Transverse colon (tissue), 4 donors: ENCODE measurements around the gene DIP2A. TPM values are rescaled to one million over a fixed set of nuclear protein-coding genes. Genes with fewer than 3 reads are reported as not detected.

Experiments
- DNase-seq: peaks from one replicate; pipeline ENCODE4 v3.0.0-alpha.2; 2019
- H3K27ac ChIP-seq, 4 donors: fragments of 200-600 bp; sonication (generic); 2 replicates each; pipeline ENCODE4 v1.5.1; 2016 to 2018; ENCODE audit warnings: inconsistent platforms in 4 of 4
- H3K27me3 ChIP-seq: fragments of 200-600 bp; sonication (generic); 2 replicates; pipeline ENCODE4 v1.5.1; 2017; ENCODE audit warnings: inconsistent platforms
- H3K36me3 ChIP-seq, 4 donors: fragments of 200-600 bp; sonication (generic); 2 replicates each; pipeline ENCODE4 v1.5.1; 2017 to 2019; ENCODE audit warnings: inconsistent platforms in 4 of 4
- H3K4me1 ChIP-seq, 4 donors: fragments of 200-600 bp; sonication (generic); 2 replicates each; pipeline ENCODE4 v1.5.1; 2017 to 2020; ENCODE audit warnings: inconsistent platforms in 4 of 4
- H3K4me3 ChIP-seq, 4 donors: fragments of 200-600 bp; sonication (generic); 1 replicate in 1 of 4; 2 replicates in 3 of 4; pipeline versions ENCODE4 v1.5.1 to v1.6.1; 2017 to 2019; ENCODE audit warnings: inconsistent platforms in 4 of 4
- H3K9me3 ChIP-seq, 2 donors: fragments of 200-600 bp; sonication (generic); 2 replicates each; pipeline ENCODE4 v1.5.1; 2017 to 2019; ENCODE audit warnings: inconsistent platforms in 2 of 2
- CTCF ChIP-seq, 5 experiments: fragments of 200-600 bp in 3 of 5; fragments of 450-650 bp in 2 of 5; sonication (generic) in 3 of 5; IDR thresholded peaks; 1 replicate in 2 of 5; 2 replicates in 3 of 5; pipeline ENCODE4 v1.5.1; 2016 to 2017; ENCODE audit warnings: antibody characterized with exemption in 5 of 5, inconsistent platforms in 3 of 5, mild to moderate bottlenecking in 2 of 5, moderate library complexity in 1 of 5
- EP300 ChIP-seq: sonication (generic); formaldehyde crosslinking; IDR thresholded peaks from one replicate; pipeline ENCODE4 v1.6.1; 2017; ENCODE audit warnings: antibody characterized with exemption, low read depth
- POLR2A ChIP-seq: fragments of 450-650 bp; IDR thresholded peaks from one replicate; pipeline ENCODE4 v1.6.1; 2016; ENCODE audit warnings: antibody characterized with exemption, mild to moderate bottlenecking, moderate library complexity
- POLR2AphosphoS5 ChIP-seq, 3 donors: sonication (generic); formaldehyde crosslinking; IDR thresholded peaks; one replicate each; pipeline ENCODE4 v1.6.1; 2016; ENCODE audit warnings: antibody characterized with exemption in 3 of 3
- WGBS, 2 donors: methylation state at CpG; one replicate each; pipeline ENCODE4 v1.1.5; 2018; ENCODE audit warnings: low coverage in 1 of 2; 5-methylcytosine and 5-hydroxymethylcytosine counted together
- in situ Hi-C, 4 donors: fragments of 200-750 bp; cut with MboI; loops; one replicate each; pipeline versions ENCODE4 v1.15.0 to v1.15.1; 2017; ENCODE audit warnings: low sequenced_read_pairs in 3 of 4, low pct_ligation_motif_present in 1 of 4, low pct_unique_long_range_greater_than_20kb in 1 of 4
- intact Hi-C: fragments of 100-400 bp; cut with DNase I; formaldehyde crosslinking; loops from one replicate; pipeline ENCODE4 v1.15.1; 2023; ENCODE audit warnings: low total_unique reads
- total RNA-seq, 4 donors: library from RNA; depleted of rRNA; stranded (reverse); fragments of >200 nt; gene quantifications; one replicate each; pipeline ENCODE4 v1.1.0, GENCODE V29; 2016

The DIP2A gene
- total RNA-seq, 4 donors from 2014 or later = 68.8 to 121 (median 92.9) TPM

GRCh38 chr21:46474382-46474781, 15.7 kb downstream of the DIP2A start:
- in situ Hi-C loops = no loop called here
- TF ChIP-seq CTCF (IDR thresholded peaks at IDR 0.05) (no peak), POLR2A (no peak), POLR2AphosphoS5 (IDR thresholded peaks at IDR 0.05) (no peak), EP300 (no peak)
- 88 to 100% methylated on average over 1 to 2 of the region's 2 CpGs for WGBS, 2 donors

GRCh38 chr21:46475296-46475695, 16.6 kb downstream of the DIP2A start:
- Histone ChIP-seq H3K27me3 (no peaks in the 10 kb centered on the region), H3K27ac (no peak overlapping the region), H3K4me3 (no peak overlapping the region), H3K9me3 (no peaks in the 10 kb centered on the region), H3K36me3 (no peaks in the 10 kb centered on the region), H3K4me1 (peaks cover 0 to 14% (median 0%) of the 10 kb centered on the region in 4 donors)
- DNase-seq = no peak
- TF ChIP-seq CTCF (IDR thresholded peaks at IDR 0.05) = no peak
- TF ChIP-seq POLR2AphosphoS5 (IDR thresholded peaks at IDR 0.05) = no peak
- TF ChIP-seq EP300 = no peak
- no peak for TF ChIP-seq POLR2A
- intact Hi-C loops = no loop called here
- in situ Hi-C loops = no loop called here
- WGBS, 2 donors = 92 to 100% methylated on average over 1 of the region's 1 CpG

More at GRCh38 chr21:46474382-46474781, 15.7 kb downstream of the DIP2A start:
- intact Hi-C loops = no loop called here
- H3K27me3 ChIP-seq = no peaks in the 10 kb centered on the region
- no peaks in the 10 kb centered on the region for H3K36me3 ChIP-seq
- peaks cover 0 to 14% (median 0%) of the 10 kb centered on the region in 4 donors for H3K4me1 ChIP-seq
- no peak for DNase-seq
- no peaks in the 10 kb centered on the region for H3K9me3 ChIP-seq
- no peak overlapping the region for H3K27ac ChIP-seq
- H3K4me3 ChIP-seq = no peak overlapping the region

GRCh38 chr21:46477765-46478164, 19.1 kb downstream of the DIP2A start:
- WGBS, 2 donors = 95 to 100% methylated on average over 1 to 7 of the region's 7 CpGs
- no peak overlapping the region for H3K4me3 ChIP-seq
- H3K27me3 ChIP-seq = no peaks in the 10 kb centered on the region
- no peak for DNase-seq
- no peaks in the 10 kb centered on the region for H3K4me1 ChIP-seq
- in situ Hi-C loops (no loop called here), intact Hi-C loops (no loop called here)
- no peak for TF ChIP-seq POLR2AphosphoS5 (IDR thresholded peaks at IDR 0.05)
- no peak for TF ChIP-seq EP300
- no peak for TF ChIP-seq POLR2A
- TF ChIP-seq CTCF (IDR thresholded peaks at IDR 0.05) = no peak
- no peaks in the 10 kb centered on the region for H3K36me3 ChIP-seq
- no peak overlapping the region for H3K27ac ChIP-seq
- no peaks in the 10 kb centered on the region for H3K9me3 ChIP-seq

- Histone ChIP-seq H3K27ac (no peak overlapping the region), H3K36me3 (no peaks in the 10 kb centered on the region), H3K27me3 (no peaks in the 10 kb centered on the region), H3K4me3 (no peak overlapping the region), H3K9me3 (no peaks in the 10 kb centered on the region), H3K4me1 (no peaks in the 10 kb centered on the region)
- no peak for DNase-seq
- TF ChIP-seq EP300 (no peak), POLR2AphosphoS5 (IDR thresholded peaks at IDR 0.05) (no peak), POLR2A (no peak), CTCF (IDR thresholded peaks at IDR 0.05) (no peak)
- in situ Hi-C loops (no loop called here), intact Hi-C loops (no loop called here)
- 70% methylated on average over 2 of the region's 2 CpGs; no CpG with 5 or more reads in 1 of the 2 donors for WGBS, 2 donors
Observed at GRCh38 chr21:46478910-46479309, 20.2 kb downstream of the DIP2A start.
